Colon (tissue), 2 donors: ENCODE measurements around the gene TFR2.

Source experiments
- FAIRE-seq: peaks from 2 replicates; lab custom pipeline; 2012; peaks lifted over from hg19 to GRCh38; lab: Jason Lieb, UNC
- donor health status: control.
- donor health status: control.

The TFR2 gene

GRCh38 chr7:100612730-100613390 lies 28.5 kb downstream of the TFR2 start:
- no peak for FAIRE-seq

- peak; percentile 95 for FAIRE-seq
Observed at GRCh38 chr7:100611983-100612729, 29.2 kb downstream of the TFR2 start, which contains the start of gene MOSPD3. Gene MOSPD3 (plus strand): TSS chr7:100612540. CDS start chr7:100612792, 252 bp downstream.

- FAIRE-seq, result no peak
Observed at GRCh38 chr7:100609958-100610357, 31.4 kb downstream of the TFR2 start.

GRCh38 chr7:100607111-100607510 lies 34.2 kb downstream of the TFR2 start:
- FAIRE-seq, result no peak

GRCh38 chr7:100606313-100606712 lies 35.0 kb downstream of the TFR2 start:
- FAIRE-seq, result no peak

GRCh38 chr7:100604976-100605911 lies 36.1 kb downstream of the TFR2 start:
- FAIRE-seq, result no peak

GRCh38 chr7:100604028-100604975 lies 37.0 kb downstream of the TFR2 start:
- no peak for FAIRE-seq

- FAIRE-seq, result no peak
Observed at GRCh38 chr7:100603726-100604027, 37.7 kb downstream of the TFR2 start.

GRCh38 chr7:100602889-100603725 lies 38.2 kb downstream of the TFR2 start:
- FAIRE-seq, result no peak

- no peak for FAIRE-seq
Observed at GRCh38 chr7:100600730-100601038, 40.7 kb downstream of the TFR2 start.

GRCh38 chr7:100599911-100600729 lies 41.2 kb downstream of the TFR2 start:
- FAIRE-seq, result no peak

- no peak for FAIRE-seq
Observed at GRCh38 chr7:100598425-100598824, 42.9 kb downstream of the TFR2 start.

GRCh38 chr7:100595188-100595587 lies 46.2 kb downstream of the TFR2 start:
- FAIRE-seq, result no peak

GRCh38 chr7:100591596-100591995 lies 49.8 kb downstream of the TFR2 start:
- no peak for FAIRE-seq

GRCh38 chr7:100590077-100590737 lies 51.1 kb downstream of the TFR2 start:
- no peak for FAIRE-seq

GRCh38 chr7:100589341-100589947 lies 51.9 kb downstream of the TFR2 start:
- FAIRE-seq, result no peak

GRCh38 chr7:100588438-100588837 lies 52.9 kb downstream of the TFR2 start:
- FAIRE-seq, result no peak

- peak; percentile 96 for FAIRE-seq
Observed at GRCh38 chr7:100586266-100587025, 54.9 kb downstream of the TFR2 start, which contains the start of gene FBXO24. Gene FBXO24 (plus strand): TSS chr7:100586328. CDS start chr7:100586626, 298 bp downstream.
